Cardiac fibroblast (primary cell): ENCODE measurements around the gene SFI1.

Source experiments
- DNase-seq, 2 donors: peaks; one replicate each; pipeline versions ENCODE4 v3.0.0 to v3.0.0-alpha.2; 2010; ENCODE audit warnings: low read depth in 2 of 2
- H3K4me3 ChIP-seq, 2 donors: replicated peaks in 1 of 2; 1 replicate in 1 of 2; 2 replicates in 1 of 2; pipeline ENCODE4 v1.5.1; 2011; ENCODE audit warnings: low read depth in 2 of 2, low read length in 2 of 2, mild to moderate bottlenecking in 2 of 2, moderate library complexity in 1 of 2
- CTCF ChIP-seq: IDR thresholded peaks from one replicate; pipeline ENCODE4 v1.5.1; 2011; ENCODE audit warnings: low read depth, mild to moderate bottlenecking, low read length, inconsistent platforms

The SFI1 gene

GRCh38 chr22:31604137-31604705 is 107.9 kb downstream of the SFI1 start:
- TF ChIP-seq CTCF = no peak
- H3K4me3 ChIP-seq = no peak overlapping the region
- DNase-seq = no peak

- TF ChIP-seq CTCF = no peak
- no peak overlapping the region for H3K4me3 ChIP-seq
- DNase-seq = no peak
Measured at GRCh38 chr22:31604746-31605705, 108.7 kb downstream of the SFI1 start.

- H3K4me3 ChIP-seq = no peak overlapping the region
- no peak for TF ChIP-seq CTCF
- DNase-seq = no peak
Measured at GRCh38 chr22:31605851-31606585, 109.7 kb downstream of the SFI1 start.

GRCh38 chr22:31607696-31608095 is 111.4 kb downstream of the SFI1 start:
- H3K4me3 ChIP-seq = no peak overlapping the region
- DNase-seq = no peak
- TF ChIP-seq CTCF = no peak

GRCh38 chr22:31609716-31610115 is 113.4 kb downstream of the SFI1 start:
- no peak for TF ChIP-seq CTCF
- DNase-seq = no peak
- no peak overlapping the region for H3K4me3 ChIP-seq

- no peak overlapping the region for H3K4me3 ChIP-seq
- DNase-seq = no peak
- TF ChIP-seq CTCF = no peak
Measured at GRCh38 chr22:31610611-31611010, 114.3 kb downstream of the SFI1 start.
